Left renal cortex interstitium (tissue), 4 donors: ENCODE measurements around the gene PHLDA3. TPM values are rescaled to one million over a fixed set of nuclear protein-coding genes. Genes with fewer than 3 reads are reported as not detected.

Experiments
- polyA plus RNA-seq, 4 donors: library from polyadenylated mRNA; unstranded; fragments of 120-200 nt; gene quantifications; one replicate each; pipeline ENCODE4 v1.2.1, GENCODE V29; 2013; ENCODE audit not compliant: insufficient read length in 4 of 4

The PHLDA3 gene
- polyA plus RNA-seq, 4 donors, result 9.7 to 16.8 (median 12.6) TPM

Other genes with a start within 250 kb of the PHLDA3 start
- gene PKP1, start 185.7 kb downstream of the PHLDA3 start, polyA plus RNA-seq, result under 1 TPM; 0.06 to 0.18 (median 0.10) TPM
- gene TNNT2, start 91.5 kb downstream of the PHLDA3 start, polyA plus RNA-seq, result 10 to 100 TPM; 49.6 to 73.0 (median 67.0) TPM
- gene LAD1, start 69.9 kb downstream of the PHLDA3 start, polyA plus RNA-seq, result 10 to 100 TPM; 28.0 to 38.1 (median 31.2) TPM
- gene TNNI1, start 47.5 kb downstream of the PHLDA3 start, polyA plus RNA-seq, result 10 to 100 TPM; 50.1 to 75.5 (median 63.3) TPM
- gene CSRP1, start 37.9 kb upstream of the PHLDA3 start, polyA plus RNA-seq, result 100 to 1,000 TPM; 127 to 170 (median 143) TPM
- gene NAV1, start 69.9 kb upstream of the PHLDA3 start, polyA plus RNA-seq, result 10 to 100 TPM; 18.2 to 22.4 (median 19.9) TPM